RCC 7860 (cell line): ENCODE measurements around the gene FAM161B.

Experiments used
- DNase-seq: peaks from one replicate; pipeline ENCODE4 v3.0.0-alpha.2; 2015; ENCODE audit warnings: low spot score
- FAIRE-seq: peaks from 2 replicates; lab custom pipeline; 2012; peaks lifted over from hg19 to GRCh38; lab: Jason Lieb, UNC

Gene FAM161B

GRCh38 chr14:73884438-73885190 is 65.3 kb downstream of the FAM161B start:
- no peak for FAIRE-seq
- DNase-seq: no peak
